Measurements from ENCODE around the gene MVD.

MVD gene

GRCh38 chr16:88608076-88608475 lies 54.8 kb downstream of the MVD start:
- DNase-seq (ENCODE audit: low read depth in 2 of 2) = no peak

GRCh38 chr16:88606148-88606757 lies 56.6 kb downstream of the MVD start:
- no peak for DNase-seq (ENCODE audit: low read depth in 2 of 2)

- DNase-seq (ENCODE audit: low read depth in 2 of 2) = no peak
These were observed 57.4 kb downstream of the MVD start for GRCh38 chr16:88605186-88606147.

DNA sequence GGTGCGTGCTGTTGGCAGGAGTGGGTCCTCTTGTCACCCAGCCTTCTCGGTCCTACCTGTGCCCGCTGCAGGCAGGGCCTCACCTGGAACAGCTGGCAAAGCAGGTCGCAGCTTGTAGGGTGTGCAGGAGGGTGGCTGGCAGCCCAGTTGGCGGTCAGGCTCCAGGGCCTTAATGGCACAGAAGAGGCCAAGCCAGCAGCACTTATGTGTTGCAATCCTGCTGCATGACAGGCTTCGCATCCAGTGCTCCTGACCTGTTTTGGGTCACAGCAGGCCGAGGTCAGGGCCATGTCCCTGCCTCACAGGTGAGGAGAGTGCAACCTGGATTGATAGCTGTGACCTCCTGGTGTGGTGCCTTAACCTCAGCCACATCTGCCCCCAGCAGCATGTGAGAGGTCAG lies 60.8 kb downstream of the MVD start:
- DNase-seq (ENCODE audit: low read depth in 2 of 2) = no peak
